HG03342 (cell line): ENCODE results near the gene LDLRAD4.

ENCODE experiments used
- ATAC-seq: cut with Tn5 transposase; IDR thresholded peaks from one replicate; pipeline ENCODE4 v1.9.1; 2021; ENCODE audit warnings: mild to moderate bottlenecking, moderate library complexity; ENCODE audit not compliant: unreplicated experiment

The LDLRAD4 gene

GRCh38 chr18:13577781-13578180 lies 359.2 kb downstream of the LDLRAD4 start:
- ATAC-seq: peak; percentile 3

- ATAC-seq: no peak
Observed at GRCh38 chr18:13578400-13578799, 359.8 kb downstream of the LDLRAD4 start.

GRCh38 chr18:13579874-13580273 lies 361.3 kb downstream of the LDLRAD4 start:
- ATAC-seq: no peak

- ATAC-seq: no peak
Observed at GRCh38 chr18:13580351-13580750, 361.8 kb downstream of the LDLRAD4 start.

GRCh38 chr18:13580991-13581390 lies 362.4 kb downstream of the LDLRAD4 start:
- no peak for ATAC-seq

GRCh38 chr18:13581496-13582177 lies 363.1 kb downstream of the LDLRAD4 start:
- ATAC-seq: no peak

- ATAC-seq: no peak
Observed at GRCh38 chr18:13582178-13582670, 363.7 kb downstream of the LDLRAD4 start.

- ATAC-seq: no peak
Observed at GRCh38 chr18:13583576-13584550, 365.3 kb downstream of the LDLRAD4 start.

- no peak for ATAC-seq
Observed at GRCh38 chr18:13584825-13585224, 366.3 kb downstream of the LDLRAD4 start.

GRCh38 chr18:13585379-13586153 lies 367.0 kb downstream of the LDLRAD4 start:
- peak; percentile 37 for ATAC-seq

- ATAC-seq: no peak
Observed at GRCh38 chr18:13587001-13587400, 368.4 kb downstream of the LDLRAD4 start.

- no peak for ATAC-seq
Observed at GRCh38 chr18:13587477-13587876, 368.9 kb downstream of the LDLRAD4 start.

GRCh38 chr18:13587937-13588336 lies 369.4 kb downstream of the LDLRAD4 start:
- ATAC-seq: no peak

- ATAC-seq: no peak
Observed at GRCh38 chr18:13589316-13589715, 370.8 kb downstream of the LDLRAD4 start.

GRCh38 chr18:13589943-13590342 lies 371.4 kb downstream of the LDLRAD4 start:
- ATAC-seq: no peak

- no peak for ATAC-seq
Observed at GRCh38 chr18:13592246-13592645, 373.7 kb downstream of the LDLRAD4 start.

- no peak for ATAC-seq
Observed at GRCh38 chr18:13594551-13594950, 376.0 kb downstream of the LDLRAD4 start.

GRCh38 chr18:13597068-13597467 lies 378.5 kb downstream of the LDLRAD4 start:
- no peak for ATAC-seq

GRCh38 chr18:13598591-13598990 lies 380.0 kb downstream of the LDLRAD4 start:
- ATAC-seq: no peak

- no peak for ATAC-seq
Observed at GRCh38 chr18:13599031-13599430, 380.5 kb downstream of the LDLRAD4 start.
